Neural progenitor cell (in vitro differentiated cells): ENCODE data around the gene HOXC4. TPM values are rescaled to one million over a fixed set of nuclear protein-coding genes. Genes with fewer than 3 reads are reported as not detected.
"Not testable (repeated sequence)": the region's sequence is repeated elsewhere in the genome, so short reads cannot be mapped to it uniquely, and the experiment has no call there.

Experiments
- DNase-seq: peaks from one replicate; pipeline ENCODE4 v3.0.0-alpha.2; 2016; ENCODE audit warnings: low spot score
- H2AFZ ChIP-seq: fragments of 200-600 bp; sonication (generic); replicated peaks from 2 replicates; pipeline ENCODE4 v1.6.1; 2016; ENCODE audit warnings: antibody characterized with exemption
- H3F3A ChIP-seq: fragments of 200-600 bp; sonication (generic); 2 replicates; pipeline ENCODE4 v1.6.1; 2016; ENCODE audit warnings: antibody characterized with exemption, low read depth
- H3K27ac ChIP-seq: fragments of 200-600 bp; sonication (generic); 2 replicates; pipeline ENCODE4 v1.5.1; 2016; ENCODE audit warnings: mild to moderate bottlenecking
- H3K27me3 ChIP-seq: fragments of 200-600 bp; sonication (generic); 2 replicates; pipeline ENCODE4 v1.6.1; 2016; ENCODE audit warnings: mild to moderate bottlenecking, moderate library complexity
- H3K36me3 ChIP-seq: fragments of 200-600 bp; sonication (generic); 2 replicates; pipeline ENCODE4 v1.5.1; 2016
- H3K4me1 ChIP-seq: fragments of 200-600 bp; sonication (generic); 2 replicates; pipeline ENCODE4 v1.6.1; 2016; ENCODE audit warnings: mixed run types
- H3K4me2 ChIP-seq: fragments of 200-600 bp; sonication (generic); 2 replicates; pipeline ENCODE4 v1.6.1; 2016
- H3K4me3 ChIP-seq: fragments of 200-600 bp; sonication (generic); 2 replicates; pipeline ENCODE4 v1.5.1; 2016
- H3K79me2 ChIP-seq: fragments of 200-600 bp; sonication (generic); 2 replicates; pipeline ENCODE4 v1.6.1; 2016; ENCODE audit warnings: low read depth
- H3K9ac ChIP-seq: fragments of 200-600 bp; sonication (generic); 2 replicates; pipeline ENCODE4 v1.6.1; 2016
- H3K9me3 ChIP-seq: fragments of 200-600 bp; sonication (generic); 2 replicates; pipeline ENCODE4 v1.5.1; 2016; ENCODE audit warnings: low read depth
- H4K20me1 ChIP-seq: fragments of 200-600 bp; sonication (generic); 2 replicates; pipeline ENCODE4 v1.6.1; 2016; ENCODE audit warnings: low read depth
- H3K27ac Mint-ChIP-seq: 3 replicates; pipeline ENCODE4 v1.8.0; 2021; ENCODE audit warnings: mixed read lengths
- H3K27me3 Mint-ChIP-seq: 2 replicates; pipeline ENCODE4 v1.8.0; 2022; ENCODE audit warnings: low read depth, mild to moderate bottlenecking, inconsistent platforms, moderate library complexity, mixed read lengths; ENCODE audit not compliant: insufficient read depth
- H3K36me3 Mint-ChIP-seq: 3 replicates; pipeline ENCODE4 v1.8.0; 2021; ENCODE audit warnings: mixed read lengths
- H3K4me1 Mint-ChIP-seq: 3 replicates; pipeline ENCODE4 v1.8.0; 2021; ENCODE audit warnings: mixed read lengths
- H3K4me3 Mint-ChIP-seq: 3 replicates; pipeline ENCODE4 v1.8.0; 2021; ENCODE audit warnings: mild to moderate bottlenecking, moderate library complexity, mixed read lengths
- H3K9me3 Mint-ChIP-seq: 3 replicates; pipeline ENCODE4 v1.8.0; 2020; ENCODE audit warnings: mixed read lengths
- EZH2 ChIP-seq: fragments of 200-600 bp; sonication (generic); IDR thresholded peaks from 2 replicates; pipeline ENCODE4 v1.6.1; 2017; ENCODE audit warnings: antibody characterized with exemption, mild to moderate bottlenecking, moderate library complexity
- EZH2phosphoT487 ChIP-seq: fragments of 200-600 bp; sonication (generic); IDR thresholded peaks from 2 replicates; pipeline ENCODE4 v1.6.1; 2017; ENCODE audit warnings: antibody characterized with exemption
- total RNA-seq: library from RNA; depleted of rRNA; stranded (reverse); fragments of >200 nt; gene quantifications from 2 replicates; pipeline ENCODE4 v1.2.3, GENCODE V29; 2015; ENCODE audit warnings: low replicate concordance
- TF ChIP-seq, protein P1 (sequence below): fragments of 200-600 bp; sonication (generic); IDR thresholded peaks from 2 replicates; pipeline ENCODE4 v1.5.1; 2017; ENCODE audit warnings: antibody characterized with exemption, mild to moderate bottlenecking

HOXC4 gene
- total RNA-seq, 1 donor from 2014 or later, result not detected

DNA sequence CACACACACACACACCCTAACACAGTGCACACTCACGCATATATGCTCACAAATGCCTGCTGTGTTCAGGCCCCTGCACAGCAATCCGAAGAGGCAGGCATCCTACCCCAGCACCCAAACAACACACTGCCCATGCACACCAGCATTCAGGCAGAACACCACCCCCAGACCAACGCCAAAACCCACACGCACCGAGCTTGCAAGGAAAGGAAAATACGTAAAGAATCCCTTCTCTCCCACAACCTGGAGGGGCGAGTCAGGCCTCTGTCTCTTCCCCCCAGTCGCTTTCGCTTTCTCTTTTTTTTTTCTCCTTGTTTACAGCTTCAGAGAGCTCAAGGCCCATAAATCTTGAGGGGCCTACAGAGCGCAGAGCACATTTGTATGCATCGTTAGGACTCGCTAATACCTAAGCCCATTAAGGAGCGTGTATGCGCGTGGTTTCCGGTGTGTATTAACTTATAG lies 27.4 kb downstream of the HOXC4 start:
- not testable (repeated sequence) for H3K4me2 ChIP-seq, H3K36me3 ChIP-seq, H3K27ac ChIP-seq, H3K9ac ChIP-seq, H3K4me1 Mint-ChIP-seq, H3F3A ChIP-seq, H3K36me3 Mint-ChIP-seq, H3K9me3 ChIP-seq, H3K27ac Mint-ChIP-seq, H3K4me3 ChIP-seq, H3K9me3 Mint-ChIP-seq, H3K4me3 Mint-ChIP-seq, H3K4me1 ChIP-seq, H3K79me2 ChIP-seq, DNase-seq, H2AFZ ChIP-seq
- H3K27me3 Mint-ChIP-seq, result peaks cover 79% of the 10 kb centered on the region
- H4K20me1 ChIP-seq, result peaks cover 24% of the 10 kb centered on the region
- peaks cover 100% of the 10 kb centered on the region for H3K27me3 ChIP-seq
- TF ChIP-seq EZH2phosphoT487 (peak; percentile 73), EZH2 (peak; percentile 46)

DNA sequence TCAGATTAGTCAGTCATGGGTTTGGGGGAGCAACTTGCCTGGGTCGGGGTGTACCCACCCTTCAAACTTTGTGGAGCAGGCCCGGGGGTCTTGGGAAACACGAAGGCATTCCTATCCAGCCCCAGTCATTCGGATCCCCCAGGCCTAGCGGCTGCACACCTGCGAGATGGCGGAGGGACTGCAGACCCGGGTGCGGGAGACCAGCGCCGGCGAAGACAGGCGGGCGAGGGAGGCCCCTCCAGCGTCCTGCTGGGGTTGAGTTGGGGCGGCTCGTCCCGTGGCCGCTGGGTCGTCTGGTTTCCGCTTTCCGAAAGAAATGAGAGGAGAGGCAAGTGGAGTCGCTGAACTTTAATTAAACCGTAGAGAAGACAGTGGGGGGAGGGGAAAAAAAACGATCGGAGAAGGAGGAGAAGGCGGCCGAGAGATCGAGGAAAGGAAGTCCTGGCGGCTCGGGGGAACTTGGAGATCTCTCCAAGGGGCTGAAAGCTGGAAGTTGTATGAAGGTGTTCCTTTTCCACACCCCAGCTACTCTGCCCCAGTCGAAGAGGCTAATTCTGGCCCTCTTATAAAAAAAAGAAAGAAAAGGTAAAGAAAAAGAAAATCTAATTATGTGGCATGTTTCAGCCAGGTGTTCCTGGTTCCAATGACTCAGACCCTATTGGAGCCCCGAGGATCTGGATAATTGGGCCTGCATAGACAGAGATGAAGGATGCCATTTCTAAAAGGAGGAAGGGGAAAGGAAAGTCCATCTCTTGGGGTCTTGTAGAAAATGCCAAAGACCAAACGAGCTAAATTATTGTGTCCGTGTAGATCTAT lies 28.2 kb downstream of the HOXC4 start:
- H3F3A ChIP-seq, H3K4me1 ChIP-seq, H3K79me2 ChIP-seq, H3K4me3 Mint-ChIP-seq, H3K9me3 Mint-ChIP-seq, H2AFZ ChIP-seq, H3K4me3 ChIP-seq, H3K36me3 ChIP-seq, H3K27ac ChIP-seq, H3K9me3 ChIP-seq, H3K36me3 Mint-ChIP-seq, H3K4me1 Mint-ChIP-seq, H3K9ac ChIP-seq, H3K27ac Mint-ChIP-seq: not testable (repeated sequence)
- H3K27me3 Mint-ChIP-seq, result peaks cover 82% of the 10 kb centered on the region
- Histone ChIP-seq H4K20me1 (peaks cover 24% of the 10 kb centered on the region), H3K27me3 (peaks cover 100% of the 10 kb centered on the region), H3K4me2 (peak overlapping the region; percentile 35)
- DNase-seq, result peak; percentile 60
- TF ChIP-seq EZH2phosphoT487, result peak; percentile 96
- peak; percentile 97 for TF ChIP-seq EZH2

DNA sequence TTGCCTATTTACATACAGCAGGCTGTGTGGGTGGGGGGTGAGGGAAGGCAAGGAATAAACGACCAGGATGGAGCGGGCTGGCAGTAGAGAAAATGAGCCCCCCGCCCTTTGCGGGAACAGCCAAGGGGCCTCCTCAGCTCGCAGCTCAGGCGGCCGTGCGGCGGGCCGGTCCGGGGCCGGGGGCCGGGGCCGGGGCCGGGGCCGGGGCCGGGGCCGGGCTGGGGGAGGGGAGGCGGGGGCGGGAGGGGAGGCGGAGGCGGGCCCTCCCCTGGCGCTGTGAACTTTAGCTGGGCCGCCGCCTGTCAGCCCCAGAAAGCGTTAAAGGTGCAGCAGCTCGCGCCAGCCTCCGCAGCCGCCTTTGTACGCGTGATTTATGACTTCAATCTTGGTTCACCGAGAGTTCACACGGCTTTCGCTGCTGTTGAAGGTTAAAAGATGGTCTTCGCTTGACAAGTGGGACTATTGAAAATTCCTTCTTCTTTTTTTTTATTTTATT lies 28.8 kb downstream of the HOXC4 start:
- peaks cover 5% of the 10 kb centered on the region for H3K4me1 Mint-ChIP-seq
- no peaks in the 10 kb centered on the region for H3K36me3 Mint-ChIP-seq
- H3K4me3 ChIP-seq, result no peak overlapping the region
- H3K27ac ChIP-seq, result no peak overlapping the region
- H3K9me3 ChIP-seq, result no peaks in the 10 kb centered on the region
- H3K27me3 Mint-ChIP-seq, result peaks cover 77% of the 10 kb centered on the region
- peak; percentile 55 for DNase-seq
- H2AFZ ChIP-seq, result no peak overlapping the region
- no peaks in the 10 kb centered on the region for H3K4me1 ChIP-seq
- H3F3A ChIP-seq, result no peaks in the 10 kb centered on the region
- no peak overlapping the region for H3K9ac ChIP-seq
- no peaks in the 10 kb centered on the region for H3K36me3 ChIP-seq
- no peak overlapping the region for H3K27ac Mint-ChIP-seq
- H3K4me3 Mint-ChIP-seq, result no peak overlapping the region
- TF ChIP-seq, protein P1, sequence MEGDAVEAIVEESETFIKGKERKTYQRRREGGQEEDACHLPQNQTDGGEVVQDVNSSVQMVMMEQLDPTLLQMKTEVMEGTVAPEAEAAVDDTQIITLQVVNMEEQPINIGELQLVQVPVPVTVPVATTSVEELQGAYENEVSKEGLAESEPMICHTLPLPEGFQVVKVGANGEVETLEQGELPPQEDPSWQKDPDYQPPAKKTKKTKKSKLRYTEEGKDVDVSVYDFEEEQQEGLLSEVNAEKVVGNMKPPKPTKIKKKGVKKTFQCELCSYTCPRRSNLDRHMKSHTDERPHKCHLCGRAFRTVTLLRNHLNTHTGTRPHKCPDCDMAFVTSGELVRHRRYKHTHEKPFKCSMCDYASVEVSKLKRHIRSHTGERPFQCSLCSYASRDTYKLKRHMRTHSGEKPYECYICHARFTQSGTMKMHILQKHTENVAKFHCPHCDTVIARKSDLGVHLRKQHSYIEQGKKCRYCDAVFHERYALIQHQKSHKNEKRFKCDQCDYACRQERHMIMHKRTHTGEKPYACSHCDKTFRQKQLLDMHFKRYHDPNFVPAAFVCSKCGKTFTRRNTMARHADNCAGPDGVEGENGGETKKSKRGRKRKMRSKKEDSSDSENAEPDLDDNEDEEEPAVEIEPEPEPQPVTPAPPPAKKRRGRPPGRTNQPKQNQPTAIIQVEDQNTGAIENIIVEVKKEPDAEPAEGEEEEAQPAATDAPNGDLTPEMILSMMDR, result no peak
- H3K79me2 ChIP-seq, result no peaks in the 10 kb centered on the region
- no peak overlapping the region for H3K4me2 ChIP-seq
- H4K20me1 ChIP-seq, result peaks cover 22% of the 10 kb centered on the region
- H3K27me3 ChIP-seq, result peaks cover 100% of the 10 kb centered on the region
- H3K9me3 Mint-ChIP-seq, result peaks cover 7% of the 10 kb centered on the region

DNA sequence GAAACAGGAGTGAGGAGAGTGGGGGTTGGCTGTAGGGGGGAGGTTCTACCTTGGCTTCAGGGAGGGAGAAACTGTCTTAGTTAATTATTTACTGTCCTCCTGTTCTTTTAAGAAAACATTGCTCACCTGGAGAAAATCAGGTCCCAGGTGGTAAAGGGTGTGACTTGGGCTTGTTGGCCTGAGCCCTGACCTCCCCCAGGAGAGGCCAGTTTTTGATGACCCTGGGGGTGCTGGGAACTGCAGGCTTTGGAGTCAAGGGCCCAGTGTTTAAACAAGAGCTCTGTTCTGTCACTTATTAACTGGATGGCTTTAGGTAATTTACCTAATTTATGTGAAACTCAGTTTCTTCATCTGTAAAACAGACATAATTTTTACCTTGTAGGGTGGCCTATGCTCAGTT lies 34.4 kb downstream of the HOXC4 start:
- H3K36me3 ChIP-seq, H3F3A ChIP-seq, H3K4me2 ChIP-seq, H2AFZ ChIP-seq, H3K27ac ChIP-seq, H3K79me2 ChIP-seq, H3K4me1 ChIP-seq, H4K20me1 ChIP-seq, H3K36me3 Mint-ChIP-seq, H3K4me1 Mint-ChIP-seq, H3K27ac Mint-ChIP-seq, H3K4me3 Mint-ChIP-seq, H3K9me3 ChIP-seq, DNase-seq, H3K4me3 ChIP-seq, H3K9me3 Mint-ChIP-seq, H3K9ac ChIP-seq: not testable (repeated sequence)
- peaks cover 100% of the 10 kb centered on the region for H3K27me3 ChIP-seq
- peaks cover 63% of the 10 kb centered on the region for H3K27me3 Mint-ChIP-seq

DNA sequence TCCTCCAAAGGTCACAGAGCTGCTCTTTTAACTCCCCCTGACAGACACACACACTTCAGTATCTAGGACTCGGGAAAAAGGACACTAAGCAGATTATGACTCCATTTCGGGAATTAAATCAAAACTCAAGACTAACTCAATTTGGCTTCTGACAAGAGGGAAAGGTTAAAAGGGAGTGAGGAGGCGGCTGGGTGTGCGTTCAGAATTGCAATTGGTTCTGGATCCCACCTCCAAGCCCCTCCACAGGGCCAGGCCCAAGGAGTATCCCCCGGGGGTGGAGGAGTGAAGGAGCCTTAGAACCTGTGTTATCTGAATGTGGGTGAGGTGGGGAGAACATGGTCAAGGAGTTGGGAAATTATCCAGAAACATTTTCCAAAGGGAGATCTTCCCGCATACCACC lies 35.8 kb downstream of the HOXC4 start:
- not testable (repeated sequence) for H3F3A ChIP-seq

More for the DNA sequence above, 35.8 kb downstream of the HOXC4 start:
- H3K4me2 ChIP-seq, H3K36me3 ChIP-seq, H3K4me3 ChIP-seq, H3K9ac ChIP-seq, H3K27ac ChIP-seq, H3K4me1 Mint-ChIP-seq, H3K4me1 ChIP-seq, H3K79me2 ChIP-seq, H3K9me3 ChIP-seq, H3K27ac Mint-ChIP-seq, DNase-seq, H4K20me1 ChIP-seq, H3K36me3 Mint-ChIP-seq, H3K9me3 Mint-ChIP-seq, H3K4me3 Mint-ChIP-seq, H2AFZ ChIP-seq: not testable (repeated sequence)
- H3K27me3 Mint-ChIP-seq, result peaks cover 56% of the 10 kb centered on the region
- peaks cover 100% of the 10 kb centered on the region for H3K27me3 ChIP-seq
